ENCODE data around the gene FAM163B.

The FAM163B gene

GRCh38 chr9:133539991-133540697 lies 69.0 kb downstream of the FAM163B start:
- no peak for DNase-seq

DNA sequence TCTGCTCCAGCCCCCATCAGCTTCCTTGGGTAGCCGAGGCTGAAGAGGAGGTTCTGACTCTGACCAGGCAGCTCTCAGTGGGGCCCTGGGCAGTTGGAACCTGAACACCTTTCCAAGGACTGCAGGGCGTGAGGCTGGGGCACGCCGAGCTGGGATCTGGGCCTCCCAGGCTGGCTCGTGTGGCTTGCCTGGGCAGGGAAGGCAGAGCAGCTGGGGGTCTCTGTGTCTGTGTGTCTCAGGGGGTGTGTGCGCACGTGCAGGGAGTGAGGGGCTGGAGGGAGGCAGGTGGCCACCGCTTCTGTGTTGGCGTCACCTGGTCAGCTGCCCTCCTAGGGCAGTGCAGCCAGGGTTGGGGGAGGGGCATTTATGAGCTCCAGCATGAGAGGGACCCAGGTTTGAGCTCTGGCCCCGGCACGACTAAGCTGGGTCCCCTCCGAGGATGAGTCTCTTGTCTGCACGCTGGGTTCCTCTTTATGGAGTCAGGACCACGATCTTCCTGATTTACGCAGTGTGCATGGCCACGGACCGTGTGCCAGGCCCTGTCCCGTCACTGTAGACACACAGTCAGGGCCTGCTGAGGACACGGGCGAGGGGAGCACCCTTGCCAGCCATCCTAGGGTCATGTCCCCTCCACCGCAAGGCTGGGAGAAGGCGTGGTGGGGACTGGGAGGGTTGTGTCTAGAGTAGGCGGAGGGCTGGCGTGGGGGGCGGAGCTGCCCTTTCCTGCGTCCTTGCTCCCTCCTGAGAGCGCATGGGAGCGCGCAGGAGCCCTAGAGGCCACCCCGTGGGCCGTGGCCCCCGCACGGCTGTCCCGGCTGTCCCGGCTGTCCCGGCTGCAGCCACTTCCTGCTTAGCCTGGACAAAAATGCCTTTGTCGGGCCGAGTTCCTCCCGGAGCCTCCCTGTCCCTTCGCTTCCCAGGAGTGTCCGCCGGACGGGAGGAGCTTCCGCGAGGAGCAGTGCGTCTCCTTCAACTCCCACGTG lies 70.0 kb downstream of the FAM163B start:
- DNase-seq: no peak

DNA sequence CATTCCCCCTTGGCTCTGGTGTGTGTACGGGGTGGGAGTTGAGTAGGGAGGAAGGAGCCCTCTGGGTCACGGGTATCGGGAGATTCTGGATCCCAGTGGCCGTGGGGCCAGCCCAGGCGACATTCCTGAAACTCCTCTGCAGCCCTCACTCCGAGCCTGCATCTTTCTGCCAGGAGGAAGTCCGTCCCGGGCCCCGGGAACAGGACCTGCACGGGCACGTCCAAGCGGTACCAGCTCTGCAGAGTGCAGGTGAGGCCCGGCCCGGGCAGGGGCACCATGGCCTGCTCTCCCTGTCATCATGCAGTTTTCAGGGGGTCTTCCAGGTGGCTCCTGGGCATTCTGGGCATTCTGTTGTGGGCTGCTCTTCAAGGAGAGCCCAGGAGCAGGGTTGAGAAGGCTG lies 71.0 kb downstream of the FAM163B start:
- DNase-seq: no peak

GRCh38 chr9:133537257-133537656 lies 71.9 kb downstream of the FAM163B start:
- DNase-seq: no peak

- no peak for DNase-seq
These were observed 72.7 kb downstream of the FAM163B start for GRCh38 chr9:133536536-133536935.

GRCh38 chr9:133536080-133536479 lies 73.1 kb downstream of the FAM163B start:
- DNase-seq: no peak

DNA sequence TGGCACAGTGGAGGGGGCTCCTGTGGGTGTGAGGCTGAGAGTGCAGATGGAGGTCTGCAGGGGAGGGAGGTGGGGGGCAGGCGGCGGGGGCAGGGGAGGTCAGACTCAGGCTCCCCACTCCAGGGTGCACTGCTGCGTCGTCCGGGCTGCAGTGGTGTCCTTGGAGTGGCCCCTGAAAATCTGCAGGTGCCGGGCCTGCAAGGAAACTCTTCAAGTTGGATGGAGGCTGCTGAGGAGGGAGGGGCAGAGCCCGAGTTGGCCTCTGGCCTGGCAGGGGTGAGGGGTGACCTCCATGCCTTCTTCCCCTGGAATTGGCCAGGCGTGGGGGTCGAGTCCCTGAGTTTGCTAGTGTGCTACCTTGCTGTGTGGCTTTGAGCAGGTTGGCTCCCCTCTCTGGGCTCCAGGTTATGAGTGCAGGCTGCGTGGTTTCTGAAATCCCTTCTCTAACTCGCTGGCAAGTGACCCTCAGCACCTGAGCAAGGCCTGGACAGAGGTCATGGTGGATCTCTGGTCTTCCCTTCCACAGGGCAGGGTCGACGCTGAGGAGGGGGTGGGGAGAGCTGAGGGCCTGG lies 73.8 kb downstream of the FAM163B start:
- no peak for DNase-seq

- DNase-seq: peak; percentile 24
These were observed 74.6 kb downstream of the FAM163B start, which contains the start of gene ADAMTSL2 for GRCh38 chr9:133534346-133535291. ADAMTSL2 (plus strand) TSS chr9:133534704; CDS start chr9:133536713, 2,009 bp downstream.

GRCh38 chr9:133533857-133534256 lies 75.3 kb downstream of the FAM163B start:
- DNase-seq: no peak

- peak; percentile 70 for DNase-seq
These were observed 76.1 kb downstream of the FAM163B start for GRCh38 chr9:133532937-133533668.

DNA sequence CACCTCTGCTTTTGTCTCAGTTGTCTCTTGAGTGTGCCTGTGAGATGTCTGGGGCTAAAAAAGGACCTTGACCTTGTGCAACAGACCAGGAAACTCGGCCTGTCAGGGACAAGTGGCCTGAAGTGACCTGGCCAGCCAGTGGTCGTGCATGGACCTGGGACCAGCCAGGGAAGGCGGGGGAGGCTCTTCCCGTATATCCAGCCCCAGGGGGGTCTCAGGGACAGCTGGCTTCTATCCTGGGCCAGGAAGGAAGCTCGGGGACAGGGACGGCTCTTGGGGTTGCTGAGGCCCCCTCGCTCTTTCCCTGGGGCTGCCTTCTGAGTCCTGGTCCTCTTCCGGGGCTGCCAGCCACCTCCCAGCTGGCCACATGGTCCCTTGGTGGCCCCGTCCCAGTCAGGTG lies 77.9 kb downstream of the FAM163B start:
- DNase-seq: no peak

GRCh38 chr9:133529874-133530273 lies 79.3 kb downstream of the FAM163B start:
- no peak for DNase-seq

GRCh38 chr9:133529457-133529856 lies 79.7 kb downstream of the FAM163B start:
- no peak for DNase-seq

DNA sequence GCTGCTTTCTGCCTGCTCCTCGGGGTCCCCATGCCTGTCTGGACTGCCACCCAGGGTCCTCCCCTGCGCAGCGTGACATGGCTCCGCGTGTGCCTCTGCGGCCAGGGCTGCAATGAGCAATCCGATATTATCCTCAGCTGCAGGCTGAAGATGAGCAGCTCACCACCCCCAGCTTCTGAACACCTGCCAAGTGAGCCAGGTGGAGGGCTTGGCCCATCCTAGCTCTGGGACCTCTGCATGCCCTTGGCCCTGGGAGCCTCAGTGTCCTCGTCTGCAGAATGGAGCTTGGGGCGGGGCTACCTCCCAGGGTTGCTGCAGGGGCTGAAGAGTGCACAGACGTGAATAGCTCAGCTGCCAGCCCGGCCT lies 80.3 kb downstream of the FAM163B start:
- no peak for DNase-seq

DNA sequence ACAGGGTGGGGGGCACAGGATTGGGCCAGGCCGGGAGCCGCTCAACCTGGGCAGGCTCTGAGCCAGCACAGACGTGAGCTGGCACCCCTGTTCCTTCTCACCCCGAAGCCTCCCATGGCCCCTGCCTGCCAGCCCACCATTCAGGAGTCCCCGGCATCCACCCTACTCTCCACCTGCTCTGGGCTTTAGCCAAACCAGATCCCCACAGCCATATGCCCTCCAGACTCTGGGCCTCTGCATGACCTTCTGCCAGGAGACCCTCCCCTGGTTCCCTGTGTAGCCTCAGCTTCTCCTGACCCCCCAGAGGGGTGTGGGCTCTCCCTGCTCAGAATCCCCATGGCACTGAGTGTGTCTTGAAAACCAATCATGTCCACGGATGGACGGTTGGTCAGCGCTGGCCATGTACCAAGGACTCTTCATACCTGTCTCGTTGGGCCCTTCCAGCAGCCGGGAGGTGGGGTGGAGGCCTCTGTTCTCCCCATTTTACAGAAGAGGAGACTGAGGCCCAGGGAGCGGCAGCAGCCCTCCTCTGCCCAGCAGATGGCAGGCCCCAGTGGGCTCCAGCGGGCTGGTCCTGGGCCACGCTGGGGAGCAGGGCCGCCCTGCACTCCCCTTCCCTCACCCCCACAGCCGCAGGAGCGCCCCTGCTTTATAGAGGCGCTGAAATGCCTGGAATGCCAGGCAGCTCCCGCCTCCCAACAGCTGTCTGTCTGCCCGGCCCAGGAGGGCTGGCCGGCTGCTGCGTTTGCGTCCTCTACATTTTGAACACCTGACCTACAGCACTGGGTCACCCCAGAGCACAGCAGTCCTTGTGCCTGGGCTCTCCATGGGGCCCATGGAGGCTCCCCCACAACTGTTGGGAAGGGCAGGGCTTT lies 81.0 kb downstream of the FAM163B start:
- DNase-seq: no peak

DNA sequence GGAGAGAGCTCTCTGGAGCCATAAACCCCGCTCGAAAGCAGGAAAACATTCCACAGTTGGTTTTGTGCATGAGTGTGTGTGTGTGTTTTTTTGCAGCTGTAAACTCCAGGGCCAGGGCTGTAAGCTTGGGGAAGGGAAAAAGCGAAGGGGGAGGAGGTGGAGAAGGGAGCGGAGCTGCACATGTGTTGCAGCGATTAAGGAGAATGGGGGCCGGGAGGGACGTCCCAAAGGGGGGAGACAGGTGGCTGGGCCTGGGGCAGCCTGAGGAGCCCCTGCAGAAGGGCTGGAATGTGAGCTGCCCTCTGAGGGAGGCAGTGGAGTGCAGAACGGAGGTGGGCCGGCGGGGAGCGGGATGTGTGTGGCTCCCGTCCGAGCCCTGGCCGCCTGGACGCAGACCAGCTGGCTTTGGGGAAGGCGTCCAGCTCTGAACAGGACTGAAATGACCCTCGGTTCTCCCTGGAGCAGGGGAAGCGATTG lies 81.7 kb downstream of the FAM163B start:
- no peak for DNase-seq

Measured in NCI-H1694 (cell line).